ENCODE measurements around the gene ADAMTSL3.

DNA sequence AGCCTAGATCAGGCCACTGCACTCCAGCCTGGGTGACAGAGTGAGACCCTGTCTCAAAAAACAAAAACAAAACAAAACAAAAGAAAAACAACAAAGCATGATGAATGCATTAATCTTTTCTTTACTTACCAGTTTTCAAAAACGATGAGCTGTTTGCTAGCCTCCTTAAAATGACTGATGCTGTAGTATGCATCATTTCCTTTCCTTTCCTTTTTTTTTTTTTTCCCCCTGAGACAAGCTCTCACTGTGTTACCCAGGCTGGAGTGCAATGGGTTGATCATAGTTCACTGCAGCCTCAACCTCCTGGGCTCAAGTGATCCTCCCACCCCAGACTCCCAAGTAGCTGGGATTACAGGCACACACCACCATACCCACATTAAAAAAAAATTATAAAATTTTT, 202.0 kb downstream of the ADAMTSL3 start:
- TF ChIP-seq, protein P1, sequence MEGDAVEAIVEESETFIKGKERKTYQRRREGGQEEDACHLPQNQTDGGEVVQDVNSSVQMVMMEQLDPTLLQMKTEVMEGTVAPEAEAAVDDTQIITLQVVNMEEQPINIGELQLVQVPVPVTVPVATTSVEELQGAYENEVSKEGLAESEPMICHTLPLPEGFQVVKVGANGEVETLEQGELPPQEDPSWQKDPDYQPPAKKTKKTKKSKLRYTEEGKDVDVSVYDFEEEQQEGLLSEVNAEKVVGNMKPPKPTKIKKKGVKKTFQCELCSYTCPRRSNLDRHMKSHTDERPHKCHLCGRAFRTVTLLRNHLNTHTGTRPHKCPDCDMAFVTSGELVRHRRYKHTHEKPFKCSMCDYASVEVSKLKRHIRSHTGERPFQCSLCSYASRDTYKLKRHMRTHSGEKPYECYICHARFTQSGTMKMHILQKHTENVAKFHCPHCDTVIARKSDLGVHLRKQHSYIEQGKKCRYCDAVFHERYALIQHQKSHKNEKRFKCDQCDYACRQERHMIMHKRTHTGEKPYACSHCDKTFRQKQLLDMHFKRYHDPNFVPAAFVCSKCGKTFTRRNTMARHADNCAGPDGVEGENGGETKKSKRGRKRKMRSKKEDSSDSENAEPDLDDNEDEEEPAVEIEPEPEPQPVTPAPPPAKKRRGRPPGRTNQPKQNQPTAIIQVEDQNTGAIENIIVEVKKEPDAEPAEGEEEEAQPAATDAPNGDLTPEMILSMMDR (conservative IDR thresholded peaks at IDR 0.05; ENCODE audit: low read length), result no peak
- TF ChIP-seq EZH2phosphoT487 (IDR thresholded peaks at IDR 0.05; ENCODE audit: borderline replicate concordance), result no peak
